Measurements from ENCODE around the gene TUBGCP2.

Gene TUBGCP2

GRCh38 chr10:133306097-133306476, 2.6 kb downstream of the TUBGCP2 start:
- peak overlapping the region; percentile 15 for H3K27ac ChIP-seq
- no peak overlapping the region for H3K4me3 ChIP-seq (ENCODE audit: low read depth, low read length)
- H3K4me2 ChIP-seq (ENCODE audit: low read length) = no peak overlapping the region
- peaks cover 18% of the 10 kb centered on the region for H3K4me1 ChIP-seq
- peaks cover 47% of the 10 kb centered on the region for H3K79me2 ChIP-seq
- no peaks in the 10 kb centered on the region for H3K9me3 ChIP-seq (ENCODE audit: control insufficient read depth, low read length)
- no peaks in the 10 kb centered on the region for H3K36me3 ChIP-seq (ENCODE audit: control insufficient read depth, insufficient read depth, low read length)
- H2AFZ ChIP-seq = no peak overlapping the region
- no peak overlapping the region for H3K9ac ChIP-seq
- TF ChIP-seq CTCF (IDR thresholded peaks at IDR 0.05) = no peak
- H3K27me3 ChIP-seq (ENCODE audit: control insufficient read depth, insufficient read depth, low read length) = no peaks in the 10 kb centered on the region

DNA sequence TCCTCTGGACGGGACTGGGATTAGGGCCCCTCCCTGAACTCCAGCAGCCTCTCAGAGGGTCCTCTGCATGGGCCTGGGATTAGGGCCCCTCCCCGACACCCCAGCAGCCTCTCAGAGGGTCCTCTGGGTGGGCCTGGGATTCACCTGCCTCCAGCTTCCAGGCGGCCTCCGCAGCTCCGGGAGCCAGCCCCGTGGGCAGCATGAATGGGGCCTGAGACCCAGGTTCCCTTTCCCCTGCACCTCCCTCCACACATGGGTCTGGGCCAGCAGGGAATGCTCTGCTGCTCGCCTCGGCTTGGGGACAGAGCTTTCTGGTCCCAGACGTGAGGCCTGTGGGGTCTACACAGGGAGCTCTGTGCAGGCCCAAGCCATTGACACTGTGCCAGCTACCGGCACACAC, 5.5 kb downstream of the TUBGCP2 start:
- H3K36me3 ChIP-seq (ENCODE audit: control insufficient read depth, insufficient read depth, low read length) = no peaks in the 10 kb centered on the region
- no peak overlapping the region for H3K27ac ChIP-seq
- no peak for TF ChIP-seq CTCF (IDR thresholded peaks at IDR 0.05)
- peaks cover 18% of the 10 kb centered on the region for H3K4me1 ChIP-seq
- peaks cover 58% of the 10 kb centered on the region for H3K79me2 ChIP-seq
- H3K4me3 ChIP-seq (ENCODE audit: low read depth, low read length) = no peak overlapping the region
- H3K9me3 ChIP-seq (ENCODE audit: control insufficient read depth, low read length) = no peaks in the 10 kb centered on the region
- no peaks in the 10 kb centered on the region for H3K27me3 ChIP-seq (ENCODE audit: control insufficient read depth, insufficient read depth, low read length)
- no peak overlapping the region for H3K9ac ChIP-seq
- no peak overlapping the region for H2AFZ ChIP-seq
- no peak overlapping the region for H3K4me2 ChIP-seq (ENCODE audit: low read length)

- H3K4me2 ChIP-seq (ENCODE audit: low read length) = no peak overlapping the region
- H3K36me3 ChIP-seq (ENCODE audit: control insufficient read depth, insufficient read depth, low read length) = no peaks in the 10 kb centered on the region
Measured at GRCh38 chr10:133302230-133302629, 6.4 kb downstream of the TUBGCP2 start.

GRCh38 chr10:133299738-133300137, 8.9 kb downstream of the TUBGCP2 start:
- no peaks in the 10 kb centered on the region for H3K9me3 ChIP-seq (ENCODE audit: control insufficient read depth, low read length)
- no peak for TF ChIP-seq CTCF (IDR thresholded peaks at IDR 0.05)
- no peaks in the 10 kb centered on the region for H3K36me3 ChIP-seq (ENCODE audit: control insufficient read depth, insufficient read depth, low read length)

More at GRCh38 chr10:133302230-133302629, 6.4 kb downstream of the TUBGCP2 start:
- Histone ChIP-seq H3K9me3 (ENCODE audit: control insufficient read depth, low read length) (no peaks in the 10 kb centered on the region), H2AFZ (no peak overlapping the region), H3K27ac (no peak overlapping the region), H3K79me2 (peaks cover 58% of the 10 kb centered on the region), H3K27me3 (ENCODE audit: control insufficient read depth, insufficient read depth, low read length) (no peaks in the 10 kb centered on the region), H3K4me1 (peaks cover 13% of the 10 kb centered on the region), H3K4me3 (ENCODE audit: low read depth, low read length) (no peak overlapping the region), H3K9ac (no peak overlapping the region)
- TF ChIP-seq CTCF (IDR thresholded peaks at IDR 0.05) = no peak

GRCh38 chr10:133299224-133299623, 9.4 kb downstream of the TUBGCP2 start:
- Histone ChIP-seq H3K9me3 (ENCODE audit: control insufficient read depth, low read length) (no peaks in the 10 kb centered on the region), H3K27ac (no peak overlapping the region), H3K4me1 (peaks cover 7% of the 10 kb centered on the region), H3K4me2 (ENCODE audit: low read length) (no peak overlapping the region), H3K9ac (no peak overlapping the region), H3K27me3 (ENCODE audit: control insufficient read depth, insufficient read depth, low read length) (no peaks in the 10 kb centered on the region), H3K36me3 (ENCODE audit: control insufficient read depth, insufficient read depth, low read length) (no peaks in the 10 kb centered on the region), H2AFZ (no peak overlapping the region), H3K4me3 (ENCODE audit: low read depth, low read length) (no peak overlapping the region), H3K79me2 (peaks cover 36% of the 10 kb centered on the region)
- TF ChIP-seq CTCF (IDR thresholded peaks at IDR 0.05) = no peak

More at GRCh38 chr10:133299738-133300137, 8.9 kb downstream of the TUBGCP2 start:
- Histone ChIP-seq H3K4me3 (ENCODE audit: low read depth, low read length) (no peak overlapping the region), H3K27me3 (ENCODE audit: control insufficient read depth, insufficient read depth, low read length) (no peaks in the 10 kb centered on the region), H3K27ac (no peak overlapping the region), H3K4me2 (ENCODE audit: low read length) (no peak overlapping the region), H3K4me1 (peaks cover 10% of the 10 kb centered on the region), H3K79me2 (peaks cover 38% of the 10 kb centered on the region), H3K9ac (no peak overlapping the region), H2AFZ (no peak overlapping the region)

Measured in parathyroid adenoma (tissue), 2 donors.